ENCODE results near the gene CDC42BPB.

Gene CDC42BPB

DNA sequence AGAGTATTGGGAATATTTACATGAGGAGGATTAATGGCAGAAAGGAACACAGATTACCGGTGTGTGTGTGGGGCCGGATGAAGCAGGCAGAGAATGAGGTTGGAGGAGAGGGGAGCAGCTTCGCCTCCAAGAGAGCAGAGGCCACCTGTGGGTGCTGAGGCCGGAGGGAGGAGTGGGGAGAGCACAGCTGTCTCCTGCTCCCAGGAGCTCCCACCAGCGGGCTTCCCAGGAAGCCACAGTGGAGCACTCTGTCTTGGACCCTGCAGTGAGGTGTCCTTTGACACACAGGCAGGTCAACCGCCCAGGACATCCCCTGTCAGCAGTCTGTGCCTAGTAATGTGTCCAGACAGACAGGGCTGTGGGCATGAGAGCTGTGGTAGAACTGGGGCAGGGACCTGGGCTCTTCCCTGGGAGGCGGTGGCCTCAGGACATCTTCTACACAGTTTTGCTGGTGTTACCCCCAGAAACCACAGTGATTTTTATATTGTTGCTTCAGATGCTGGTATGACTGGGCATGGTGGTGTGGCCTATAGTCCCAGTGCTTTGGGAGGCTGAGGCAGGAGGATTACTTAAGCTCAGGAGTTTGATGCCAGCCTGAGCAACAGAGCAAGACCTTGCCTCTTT is 153.3 kb downstream of the CDC42BPB start:
- ChIA-PET CTCF (no interaction called here), POLR2A (no interaction called here)
- no peaks in the 10 kb centered on the region for H3K4me1 ChIP-seq (ENCODE audit: control insufficient read depth, insufficient read depth, low read length)
- TF ChIP-seq ZNF223 (tag by site-specific recombination; IDR thresholded peaks at IDR 0.05) (no peak), ZNF544 (tag by site-specific recombination; IDR thresholded peaks at IDR 0.05) (no peak), ZIC2 (tag by site-specific recombination; IDR thresholded peaks at IDR 0.05) (0 out of 2 replicates have a peak, but pooled peaks have one; percentile 13)
- TF ChIP-seq, protein P1, sequence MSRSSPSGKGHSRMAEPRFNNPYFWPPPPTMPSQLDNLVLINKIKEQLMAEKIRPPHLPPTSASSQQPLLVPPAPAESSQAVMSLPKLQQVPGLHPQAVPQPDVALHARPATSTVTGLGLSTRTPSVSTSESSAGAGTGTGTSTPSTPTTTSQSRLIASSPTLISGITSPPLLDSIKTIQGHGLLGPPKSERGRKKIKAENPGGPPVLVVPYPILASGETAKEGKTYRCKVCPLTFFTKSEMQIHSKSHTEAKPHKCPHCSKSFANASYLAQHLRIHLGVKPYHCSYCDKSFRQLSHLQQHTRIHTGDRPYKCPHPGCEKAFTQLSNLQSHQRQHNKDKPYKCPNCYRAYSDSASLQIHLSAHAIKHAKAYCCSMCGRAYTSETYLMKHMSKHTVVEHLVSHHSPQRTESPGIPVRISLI (tag by site-specific recombination; IDR thresholded peaks at IDR 0.05), result no peak
- TF ChIP-seq, protein P2, sequence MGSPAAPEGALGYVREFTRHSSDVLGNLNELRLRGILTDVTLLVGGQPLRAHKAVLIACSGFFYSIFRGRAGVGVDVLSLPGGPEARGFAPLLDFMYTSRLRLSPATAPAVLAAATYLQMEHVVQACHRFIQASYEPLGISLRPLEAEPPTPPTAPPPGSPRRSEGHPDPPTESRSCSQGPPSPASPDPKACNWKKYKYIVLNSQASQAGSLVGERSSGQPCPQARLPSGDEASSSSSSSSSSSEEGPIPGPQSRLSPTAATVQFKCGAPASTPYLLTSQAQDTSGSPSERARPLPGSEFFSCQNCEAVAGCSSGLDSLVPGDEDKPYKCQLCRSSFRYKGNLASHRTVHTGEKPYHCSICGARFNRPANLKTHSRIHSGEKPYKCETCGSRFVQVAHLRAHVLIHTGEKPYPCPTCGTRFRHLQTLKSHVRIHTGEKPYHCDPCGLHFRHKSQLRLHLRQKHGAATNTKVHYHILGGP (tag by site-specific recombination; IDR thresholded peaks at IDR 0.05), result no peak
- H3K4me3 ChIP-seq (ENCODE audit: low read depth, low read length), result no peak overlapping the region
- H3K9me3 ChIP-seq (ENCODE audit: control insufficient read depth, insufficient read depth, low read depth, low read length), result no peaks in the 10 kb centered on the region
- H3K27ac ChIP-seq (ENCODE audit: extremely low read depth, low read depth, low read length), result no peak overlapping the region
- H3K36me3 ChIP-seq (ENCODE audit: control insufficient read depth in 2 of 2, insufficient read depth in 1 of 2, low read length in 2 of 2), result peaks cover 0 to 68% of the 10 kb centered on the region in 2 experiments; a peak in 2 of 3 replicates

DNA sequence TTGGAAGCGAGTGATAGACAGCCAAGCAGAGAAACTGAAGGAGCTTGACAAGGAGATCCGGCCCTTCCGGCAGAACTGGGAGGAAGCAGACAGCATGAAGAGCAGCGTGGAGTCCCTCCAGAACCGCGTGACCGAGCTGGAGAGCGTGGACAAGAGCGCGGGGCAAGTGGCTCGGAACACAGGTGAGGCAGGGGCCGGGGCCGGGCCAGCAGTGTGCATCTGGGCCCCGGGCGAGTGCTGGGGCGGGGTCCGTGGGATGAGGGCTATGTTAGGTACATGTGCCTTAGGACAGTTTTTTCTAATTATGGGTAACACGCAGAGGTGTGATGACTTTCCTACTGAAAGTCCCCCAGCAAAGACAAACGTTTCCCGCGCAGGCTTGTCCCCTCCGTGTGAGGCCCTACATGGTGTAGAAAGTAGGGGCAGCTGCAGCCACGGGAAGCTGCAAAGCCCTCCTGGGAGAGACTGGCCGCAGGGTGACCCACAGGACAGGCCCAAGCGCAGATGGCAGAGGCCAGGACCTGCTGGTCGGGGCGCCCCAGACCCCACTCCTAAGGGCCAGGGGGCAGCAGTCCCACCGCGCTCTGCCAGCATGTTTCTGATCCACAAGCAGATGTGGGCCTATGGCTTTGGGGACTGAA is 154.0 kb downstream of the CDC42BPB start:
- ChIA-PET CTCF (no interaction called here), POLR2A (no interaction called here)
- Histone ChIP-seq H3K9me3 (ENCODE audit: control insufficient read depth, insufficient read depth, low read depth, low read length) (no peaks in the 10 kb centered on the region), H3K27ac (ENCODE audit: extremely low read depth, low read depth, low read length) (no peak overlapping the region), H3K4me1 (ENCODE audit: control insufficient read depth, insufficient read depth, low read length) (no peaks in the 10 kb centered on the region), H3K36me3 (ENCODE audit: control insufficient read depth in 2 of 2, insufficient read depth in 1 of 2, low read length in 2 of 2) (peaks cover 0 to 75% of the 10 kb centered on the region in 2 experiments; a peak in 2 of 3 replicates), H3K4me3 (ENCODE audit: low read depth, low read length) (no peak overlapping the region)
- TF ChIP-seq ZNF585B (tag by site-specific recombination; IDR thresholded peaks at IDR 0.05), result no peak

DNA sequence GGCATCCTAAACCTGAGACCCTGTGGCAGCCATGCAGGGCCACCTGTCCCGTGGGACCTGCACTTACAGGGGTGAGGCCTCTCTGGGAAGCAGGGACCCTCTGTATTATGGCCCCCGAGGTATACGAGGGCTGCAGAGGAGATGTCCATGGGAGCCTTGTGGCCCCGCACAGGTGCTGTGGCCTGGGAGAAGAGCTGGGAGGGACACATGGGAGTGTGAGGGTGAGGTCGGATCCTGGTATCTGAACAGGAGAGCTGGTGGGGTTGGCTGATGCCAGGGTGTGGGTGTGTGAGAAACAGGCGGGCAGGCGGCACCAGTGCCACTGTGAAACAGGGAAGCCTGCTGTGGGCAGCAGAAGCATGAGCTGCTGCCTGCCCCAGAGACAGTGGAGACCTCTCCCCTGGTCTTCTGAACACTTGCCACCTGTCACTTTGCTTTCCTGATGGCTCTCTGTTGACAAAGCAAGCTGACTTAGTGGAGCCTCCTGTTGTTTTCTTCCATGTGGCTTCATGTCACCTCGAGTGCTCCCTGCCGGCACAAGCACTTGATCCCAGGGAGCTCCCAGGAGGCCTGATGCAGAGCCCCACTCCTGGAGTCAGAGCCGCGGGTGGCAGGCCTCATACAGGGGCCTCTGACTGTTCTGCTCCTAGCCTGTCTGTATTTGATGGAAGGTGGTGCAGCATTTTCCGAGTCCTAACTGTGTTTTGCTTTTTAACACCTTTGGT is 154.7 kb downstream of the CDC42BPB start:
- H3K4me3 ChIP-seq (ENCODE audit: low read depth, low read length), result no peak overlapping the region
- peaks cover 0 to 75% of the 10 kb centered on the region in 2 experiments; a peak in 2 of 3 replicates for H3K36me3 ChIP-seq (ENCODE audit: control insufficient read depth in 2 of 2, insufficient read depth in 1 of 2, low read length in 2 of 2)
- peak; percentile 98 for TF ChIP-seq ZIC2 (tag by site-specific recombination; IDR thresholded peaks at IDR 0.05)
- peak; percentile 57 for TF ChIP-seq GLIS1 (tag by site-specific recombination; IDR thresholded peaks at IDR 0.05)
- no peak for TF ChIP-seq ZNF221 (tag by site-specific recombination; IDR thresholded peaks at IDR 0.05; ENCODE audit: borderline replicate concordance)
- TF ChIP-seq ZNF792 (tag by site-specific recombination; IDR thresholded peaks at IDR 0.05), result no peak
- no peaks in the 10 kb centered on the region for H3K4me1 ChIP-seq (ENCODE audit: control insufficient read depth, insufficient read depth, low read length)
- no peaks in the 10 kb centered on the region for H3K9me3 ChIP-seq (ENCODE audit: control insufficient read depth, insufficient read depth, low read depth, low read length)
- ChIA-PET POLR2A (no interaction called here), CTCF (interaction anchor here (1.2 kb wide), 1 partner anchor 208 kb away, joined by 3 read pairs; no protein-coding TSS in a partner anchor)
- H3K27ac ChIP-seq (ENCODE audit: extremely low read depth, low read depth, low read length), result no peak overlapping the region

DNA sequence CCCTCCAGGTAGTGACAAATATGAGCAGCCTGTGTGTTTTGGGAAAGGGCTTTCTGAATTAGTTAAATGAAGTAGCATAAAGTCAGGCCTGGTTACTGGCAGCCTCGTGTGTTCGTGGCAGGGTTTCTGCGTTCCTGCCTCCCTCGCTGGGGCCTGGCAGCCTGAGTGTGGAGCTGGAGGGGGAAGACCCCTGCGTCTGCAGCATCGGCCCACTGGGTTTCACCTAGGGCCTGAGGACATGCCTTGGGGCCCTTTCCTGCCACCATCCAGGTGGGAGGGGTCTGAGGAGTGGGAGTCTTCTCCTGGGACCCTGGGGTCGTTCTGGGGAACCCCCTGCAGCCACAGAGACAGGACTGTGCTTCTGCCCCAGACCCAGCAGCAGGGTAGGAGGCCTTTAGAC is 155.3 kb downstream of the CDC42BPB start:
- no peaks in the 10 kb centered on the region for H3K4me1 ChIP-seq (ENCODE audit: control insufficient read depth, insufficient read depth, low read length)
- H3K27ac ChIP-seq (ENCODE audit: extremely low read depth, low read depth, low read length), result no peak overlapping the region
- POLR2A ChIA-PET, result no interaction called here
- CTCF ChIA-PET, result interaction anchor here (1.2 kb wide), 1 partner anchor 208 kb away, joined by 3 read pairs; no protein-coding TSS in a partner anchor
- no peak overlapping the region for H3K4me3 ChIP-seq (ENCODE audit: low read depth, low read length)
- peaks cover 0 to 75% of the 10 kb centered on the region in 2 experiments; a peak in 2 of 3 replicates for H3K36me3 ChIP-seq (ENCODE audit: control insufficient read depth in 2 of 2, insufficient read depth in 1 of 2, low read length in 2 of 2)
- H3K9me3 ChIP-seq (ENCODE audit: control insufficient read depth, insufficient read depth, low read depth, low read length), result no peaks in the 10 kb centered on the region
- no peak for TF ChIP-seq ZNF2 (tag by site-specific recombination; IDR thresholded peaks at IDR 0.05)
- no peak for TF ChIP-seq SP2 (tag by site-specific recombination; IDR thresholded peaks at IDR 0.05)
- no peak for TF ChIP-seq ZNF266 (tag by site-specific recombination; IDR thresholded peaks at IDR 0.05; ENCODE audit: low read depth)
- TF ChIP-seq ZNF785 (tag by site-specific recombination; IDR thresholded peaks at IDR 0.05), result no peak
- TF ChIP-seq, protein P3, sequence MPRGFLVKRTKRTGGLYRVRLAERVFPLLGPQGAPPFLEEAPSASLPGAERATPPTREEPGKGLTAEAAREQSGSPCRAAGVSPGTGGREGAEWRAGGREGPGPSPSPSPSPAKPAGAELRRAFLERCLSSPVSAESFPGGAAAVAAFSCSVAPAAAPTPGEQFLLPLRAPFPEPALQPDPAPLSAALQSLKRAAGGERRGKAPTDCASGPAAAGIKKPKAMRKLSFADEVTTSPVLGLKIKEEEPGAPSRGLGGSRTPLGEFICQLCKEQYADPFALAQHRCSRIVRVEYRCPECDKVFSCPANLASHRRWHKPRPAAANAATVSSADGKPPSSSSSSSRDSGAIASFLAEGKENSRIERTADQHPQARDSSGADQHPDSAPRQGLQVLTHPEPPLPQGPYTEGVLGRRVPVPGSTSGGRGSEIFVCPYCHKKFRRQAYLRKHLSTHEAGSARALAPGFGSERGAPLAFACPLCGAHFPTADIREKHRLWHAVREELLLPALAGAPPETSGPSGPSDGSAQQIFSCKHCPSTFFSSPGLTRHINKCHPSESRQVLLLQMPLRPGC (tag by site-specific recombination; IDR thresholded peaks at IDR 0.05), result no peak
- TF ChIP-seq, protein P4, sequence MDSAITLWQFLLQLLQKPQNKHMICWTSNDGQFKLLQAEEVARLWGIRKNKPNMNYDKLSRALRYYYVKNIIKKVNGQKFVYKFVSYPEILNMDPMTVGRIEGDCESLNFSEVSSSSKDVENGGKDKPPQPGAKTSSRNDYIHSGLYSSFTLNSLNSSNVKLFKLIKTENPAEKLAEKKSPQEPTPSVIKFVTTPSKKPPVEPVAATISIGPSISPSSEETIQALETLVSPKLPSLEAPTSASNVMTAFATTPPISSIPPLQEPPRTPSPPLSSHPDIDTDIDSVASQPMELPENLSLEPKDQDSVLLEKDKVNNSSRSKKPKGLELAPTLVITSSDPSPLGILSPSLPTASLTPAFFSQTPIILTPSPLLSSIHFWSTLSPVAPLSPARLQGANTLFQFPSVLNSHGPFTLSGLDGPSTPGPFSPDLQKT (IDR thresholded peaks at IDR 0.05; ENCODE audit: borderline replicate concordance, low read depth, low read length), result no peak
- TF ChIP-seq KLF16 (tag by site-specific recombination; IDR thresholded peaks at IDR 0.05), result no peak
